ENCODE results near the gene OR52H1.

The OR52H1 gene

DNA sequence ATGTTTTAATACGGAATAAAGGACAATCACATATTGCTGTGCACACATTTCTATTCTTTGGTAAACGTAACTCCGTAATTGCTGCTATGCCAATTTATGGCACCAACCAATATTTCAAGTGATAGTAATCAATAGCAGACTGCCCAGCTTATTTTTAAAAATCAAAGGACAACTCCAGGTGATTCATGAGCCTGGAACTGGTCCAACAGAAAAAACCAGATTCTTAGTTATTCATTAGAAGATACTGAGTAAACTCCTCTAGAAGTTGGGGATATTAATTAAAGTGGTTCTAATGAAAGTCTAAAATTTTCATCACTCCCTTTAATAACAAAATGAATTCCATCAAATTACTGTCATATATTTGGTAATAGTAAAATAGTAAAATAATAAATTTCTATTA is 9.4 kb upstream of the OR52H1 start:
- 50% methylated on average over 2 of the region's 3 CpGs for WGBS (ENCODE audit: insufficient coverage)
- CTCF ChIA-PET: no interaction called here

DNA sequence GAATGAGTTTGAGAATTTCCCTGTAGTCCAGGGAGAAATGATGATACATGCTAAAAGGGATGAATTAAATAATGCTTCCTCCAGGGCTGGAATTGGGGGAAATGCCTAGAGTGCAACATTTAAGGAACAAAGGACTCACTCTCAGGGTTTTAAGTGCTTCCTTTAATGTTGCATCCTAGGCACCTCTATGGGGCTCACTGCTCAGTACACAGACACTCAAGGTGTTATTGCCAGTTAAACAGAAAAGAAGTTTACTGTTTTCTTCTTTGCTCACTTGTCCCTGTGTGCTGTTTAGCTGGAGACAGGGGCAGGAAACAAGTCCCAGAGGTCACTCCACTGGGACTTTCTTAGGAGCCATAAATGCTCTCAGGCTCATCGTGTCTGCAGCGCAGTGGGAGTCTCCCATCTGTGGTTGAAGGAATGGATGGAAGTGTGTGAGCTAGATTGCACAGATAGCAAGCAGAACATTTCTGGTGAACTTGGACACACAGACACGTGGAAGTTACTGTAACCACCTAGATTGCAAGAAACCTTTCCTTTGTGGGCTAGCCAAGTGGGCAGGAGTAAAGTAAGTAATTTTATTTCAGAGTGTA is 8.4 kb upstream of the OR52H1 start:
- no peak for DNase-seq
- peaks cover 0 to 2% (median 0%) of the 10 kb centered on the region in 5 experiments for H3K27me3 ChIP-seq (replicated peaks in 2 of 5; ENCODE audit: control insufficient read depth in 4 of 5, insufficient read depth in 5 of 5, low read length in 4 of 5)
- no peak overlapping the region for H3K4me3 ChIP-seq (ENCODE audit: control insufficient read depth in 1 of 7, extremely low read depth in 1 of 7, insufficient read depth in 4 of 7, low read depth in 2 of 7, low read length in 6 of 7)
- 82% methylated on average over 3 of the region's 3 CpGs for WGBS (ENCODE audit: insufficient coverage)
- H3K36me3 ChIP-seq (ENCODE audit: control insufficient read depth in 4 of 4, insufficient read depth in 4 of 4, low read length in 3 of 4): no peaks in the 10 kb centered on the region
- no peaks in the 10 kb centered on the region for H3K4me1 ChIP-seq (ENCODE audit: control extremely low read depth in 1 of 4, control insufficient read depth in 4 of 4, insufficient read depth in 4 of 4, low read length in 3 of 4)
- H3K9me3 ChIP-seq (ENCODE audit: control extremely low read depth in 1 of 5, control insufficient read depth in 4 of 5, insufficient read depth in 2 of 5, low read depth in 1 of 5, low read length in 4 of 5): no peaks in the 10 kb centered on the region
- CTCF ChIA-PET: no interaction called here
- POLR2A ChIA-PET: no interaction called here
- H3K27ac ChIP-seq (ENCODE audit: insufficient read depth in 1 of 2, low read depth in 1 of 2, low read length in 2 of 2, poor library complexity in 1 of 2, severe bottlenecking in 2 of 2): no peak overlapping the region

More for the DNA sequence above, 9.4 kb upstream of the OR52H1 start:
- H3K36me3 ChIP-seq (ENCODE audit: control insufficient read depth in 4 of 4, insufficient read depth in 4 of 4, low read length in 3 of 4): no peaks in the 10 kb centered on the region
- no peaks in the 10 kb centered on the region for H3K9me3 ChIP-seq (ENCODE audit: control extremely low read depth in 1 of 5, control insufficient read depth in 4 of 5, insufficient read depth in 2 of 5, low read depth in 1 of 5, low read length in 4 of 5)
- no peaks in the 10 kb centered on the region for H3K4me1 ChIP-seq (ENCODE audit: control extremely low read depth in 1 of 4, control insufficient read depth in 4 of 4, insufficient read depth in 4 of 4, low read length in 3 of 4)
- no peak overlapping the region for H3K4me3 ChIP-seq (ENCODE audit: control insufficient read depth in 1 of 7, extremely low read depth in 1 of 7, insufficient read depth in 4 of 7, low read depth in 2 of 7, low read length in 6 of 7)
- no peak for DNase-seq
- H3K27me3 ChIP-seq (replicated peaks in 2 of 5; ENCODE audit: control insufficient read depth in 4 of 5, insufficient read depth in 5 of 5, low read length in 4 of 5): peaks cover 0 to 2% (median 0%) of the 10 kb centered on the region in 5 experiments
- POLR2A ChIA-PET: no interaction called here
- no peak overlapping the region for H3K27ac ChIP-seq (ENCODE audit: insufficient read depth in 1 of 2, low read depth in 1 of 2, low read length in 2 of 2, poor library complexity in 1 of 2, severe bottlenecking in 2 of 2)

DNA sequence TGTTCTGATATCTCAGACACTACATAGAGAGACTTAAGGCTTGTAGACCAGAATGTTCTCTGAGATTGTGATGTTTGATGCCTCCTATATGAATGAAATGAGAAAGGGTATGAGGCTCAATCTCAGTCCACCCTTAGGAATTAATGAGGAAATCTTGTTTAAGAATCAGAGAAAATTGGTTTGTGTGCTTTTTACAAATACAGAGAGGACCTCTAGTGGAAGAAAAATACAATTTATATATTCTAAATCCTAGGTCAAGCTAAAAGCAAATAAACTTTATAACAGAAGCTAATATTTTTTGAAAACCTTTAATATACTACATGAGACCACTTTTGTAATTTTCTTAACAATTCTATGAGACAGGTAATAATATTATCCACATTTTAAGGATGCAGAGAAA is 5.0 kb upstream of the OR52H1 start:
- Histone ChIP-seq H3K27ac (ENCODE audit: insufficient read depth in 1 of 2, low read depth in 1 of 2, low read length in 2 of 2, poor library complexity in 1 of 2, severe bottlenecking in 2 of 2) (no peak overlapping the region), H3K9me3 (ENCODE audit: control extremely low read depth in 1 of 5, control insufficient read depth in 4 of 5, insufficient read depth in 2 of 5, low read depth in 1 of 5, low read length in 4 of 5) (no peaks in the 10 kb centered on the region), H3K36me3 (ENCODE audit: control insufficient read depth in 4 of 4, insufficient read depth in 4 of 4, low read length in 3 of 4) (no peaks in the 10 kb centered on the region), H3K4me1 (ENCODE audit: control extremely low read depth in 1 of 4, control insufficient read depth in 4 of 4, insufficient read depth in 4 of 4, low read length in 3 of 4) (no peaks in the 10 kb centered on the region), H3K4me3 (ENCODE audit: control insufficient read depth in 1 of 7, extremely low read depth in 1 of 7, insufficient read depth in 4 of 7, low read depth in 2 of 7, low read length in 6 of 7) (no peak overlapping the region), H3K27me3 (replicated peaks in 2 of 5; ENCODE audit: control insufficient read depth in 4 of 5, insufficient read depth in 5 of 5, low read length in 4 of 5) (peaks cover 0 to 2% (median 0%) of the 10 kb centered on the region in 5 experiments)
- POLR2A ChIA-PET: no interaction called here
- CTCF ChIA-PET: no interaction called here
- no peak for DNase-seq

DNA sequence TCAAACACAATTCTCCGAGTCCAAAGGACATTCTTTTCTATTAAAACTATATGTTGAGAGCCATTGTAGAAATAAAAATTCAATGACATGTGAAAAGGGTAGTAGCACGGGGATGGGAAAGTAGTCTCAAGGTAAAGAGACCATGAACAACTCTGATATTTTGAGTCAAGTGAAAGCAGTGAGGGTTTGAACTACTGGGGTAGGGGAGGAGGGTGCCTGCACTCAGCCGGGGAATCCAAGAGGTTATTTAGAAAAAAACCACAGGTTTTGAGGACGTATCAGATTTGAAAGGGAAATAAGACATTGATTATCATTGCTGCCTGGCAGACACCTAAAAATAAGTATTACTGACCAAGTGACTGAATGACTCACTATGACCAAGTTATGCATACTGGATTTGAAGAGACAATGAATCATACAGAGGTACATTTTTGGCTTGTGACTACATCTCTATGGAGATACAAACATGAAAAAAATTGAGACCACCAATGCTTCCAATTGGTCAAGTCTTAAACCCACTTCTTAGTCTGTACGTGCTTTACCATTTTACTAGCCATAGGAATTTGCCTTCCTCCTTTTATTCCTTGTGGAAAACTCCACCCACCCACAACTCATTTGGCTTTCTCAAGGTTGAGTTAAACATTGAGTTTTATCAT is 2.2 kb upstream of the OR52H1 start:
- Histone ChIP-seq H3K36me3 (ENCODE audit: control insufficient read depth in 4 of 4, insufficient read depth in 4 of 4, low read length in 3 of 4) (no peaks in the 10 kb centered on the region), H3K4me3 (ENCODE audit: control insufficient read depth in 1 of 7, extremely low read depth in 1 of 7, insufficient read depth in 4 of 7, low read depth in 2 of 7, low read length in 6 of 7) (no peak overlapping the region), H3K4me1 (ENCODE audit: control extremely low read depth in 1 of 4, control insufficient read depth in 4 of 4, insufficient read depth in 4 of 4, low read length in 3 of 4) (no peaks in the 10 kb centered on the region), H3K27me3 (replicated peaks in 2 of 5; ENCODE audit: control insufficient read depth in 4 of 5, insufficient read depth in 5 of 5, low read length in 4 of 5) (no peaks in the 10 kb centered on the region), H3K9me3 (ENCODE audit: control extremely low read depth in 1 of 5, control insufficient read depth in 4 of 5, insufficient read depth in 2 of 5, low read depth in 1 of 5, low read length in 4 of 5) (no peaks in the 10 kb centered on the region), H3K27ac (ENCODE audit: insufficient read depth in 1 of 2, low read depth in 1 of 2, low read length in 2 of 2, poor library complexity in 1 of 2, severe bottlenecking in 2 of 2) (no peak overlapping the region)
- POLR2A ChIA-PET: no interaction called here
- CTCF ChIA-PET: no interaction called here
- 70% methylated on average over 4 of the region's 5 CpGs for WGBS (ENCODE audit: insufficient coverage)
- DNase-seq: no peak

DNA sequence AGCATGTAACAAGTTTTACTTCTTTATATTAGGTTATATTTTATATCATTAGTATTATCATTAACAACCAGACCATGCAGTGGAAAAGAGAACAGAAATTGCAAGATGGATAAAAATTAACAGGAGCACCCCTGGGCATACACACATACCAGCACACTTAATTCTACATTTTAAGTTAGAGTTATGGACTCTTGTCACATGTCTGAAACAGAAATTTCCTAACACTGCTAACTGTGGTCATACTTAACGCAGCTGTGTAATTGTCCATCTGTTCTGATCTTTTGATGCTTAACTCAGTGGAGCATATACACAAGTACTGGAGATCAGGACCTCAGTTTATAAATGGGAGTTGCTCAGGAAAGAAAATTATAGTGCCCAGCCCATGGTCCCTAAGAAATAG is 358 bp downstream of the OR52H1 start:
- ChIA-PET POLR2A (interaction anchor here (1.1 kb wide), 1 partner anchor 9 kb away, joined by 3 read pairs; no protein-coding TSS in a partner anchor), CTCF (no interaction called here)
- peaks cover 0 to 1% (median 0%) of the 10 kb centered on the region in 5 experiments for H3K9me3 ChIP-seq (ENCODE audit: control extremely low read depth in 1 of 5, control insufficient read depth in 4 of 5, insufficient read depth in 2 of 5, low read depth in 1 of 5, low read length in 4 of 5)
- WGBS (ENCODE audit: insufficient coverage): 100% methylated on average over 1 of the region's 1 CpG
- no peaks in the 10 kb centered on the region for H3K27me3 ChIP-seq (replicated peaks in 2 of 5; ENCODE audit: control insufficient read depth in 4 of 5, insufficient read depth in 5 of 5, low read length in 4 of 5)
- no peaks in the 10 kb centered on the region for H3K4me1 ChIP-seq (ENCODE audit: control extremely low read depth in 1 of 4, control insufficient read depth in 4 of 4, insufficient read depth in 4 of 4, low read length in 3 of 4)
- no peak overlapping the region for H3K4me3 ChIP-seq (ENCODE audit: control insufficient read depth in 1 of 7, extremely low read depth in 1 of 7, insufficient read depth in 4 of 7, low read depth in 2 of 7, low read length in 6 of 7)
- H3K27ac ChIP-seq (ENCODE audit: insufficient read depth in 1 of 2, low read depth in 1 of 2, low read length in 2 of 2, poor library complexity in 1 of 2, severe bottlenecking in 2 of 2): no peak overlapping the region
- no peak for DNase-seq
- no peaks in the 10 kb centered on the region for H3K36me3 ChIP-seq (ENCODE audit: control insufficient read depth in 4 of 4, insufficient read depth in 4 of 4, low read length in 3 of 4)

DNA sequence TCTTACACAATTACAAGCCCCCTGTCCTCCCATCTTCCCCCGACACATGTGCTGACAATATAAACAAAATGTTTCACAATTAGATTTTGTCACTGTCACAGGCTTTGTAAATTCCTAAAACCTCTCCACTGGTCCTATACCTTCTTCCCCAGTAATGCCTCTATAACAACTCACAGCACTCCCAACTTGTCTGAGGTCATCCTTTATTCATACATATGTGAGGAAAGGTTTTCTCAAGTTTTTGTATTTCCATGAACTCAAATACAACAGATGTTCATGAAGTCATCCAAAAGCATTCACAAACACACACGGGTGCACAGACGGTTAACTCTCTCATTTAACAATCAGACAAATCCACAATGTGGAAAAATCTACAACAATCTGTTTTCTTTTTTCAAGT is 1.9 kb downstream of the OR52H1 start:
- DNase-seq: no peak
- peaks cover 0 to 1% (median 0%) of the 10 kb centered on the region in 5 experiments for H3K9me3 ChIP-seq (ENCODE audit: control extremely low read depth in 1 of 5, control insufficient read depth in 4 of 5, insufficient read depth in 2 of 5, low read depth in 1 of 5, low read length in 4 of 5)
- H3K36me3 ChIP-seq (ENCODE audit: control insufficient read depth in 4 of 4, insufficient read depth in 4 of 4, low read length in 3 of 4): no peaks in the 10 kb centered on the region
- 100% methylated on average over 2 of the region's 3 CpGs for WGBS (ENCODE audit: insufficient coverage)
- ChIA-PET CTCF (no interaction called here), POLR2A (no interaction called here)
- no peak overlapping the region for H3K4me3 ChIP-seq (ENCODE audit: control insufficient read depth in 1 of 7, extremely low read depth in 1 of 7, insufficient read depth in 4 of 7, low read depth in 2 of 7, low read length in 6 of 7)
- no peak overlapping the region for H3K27ac ChIP-seq (ENCODE audit: insufficient read depth in 1 of 2, low read depth in 1 of 2, low read length in 2 of 2, poor library complexity in 1 of 2, severe bottlenecking in 2 of 2)
- H3K27me3 ChIP-seq (replicated peaks in 2 of 5; ENCODE audit: control insufficient read depth in 4 of 5, insufficient read depth in 5 of 5, low read length in 4 of 5): no peaks in the 10 kb centered on the region
- H3K4me1 ChIP-seq (ENCODE audit: control extremely low read depth in 1 of 4, control insufficient read depth in 4 of 4, insufficient read depth in 4 of 4, low read length in 3 of 4): no peaks in the 10 kb centered on the region

DNA sequence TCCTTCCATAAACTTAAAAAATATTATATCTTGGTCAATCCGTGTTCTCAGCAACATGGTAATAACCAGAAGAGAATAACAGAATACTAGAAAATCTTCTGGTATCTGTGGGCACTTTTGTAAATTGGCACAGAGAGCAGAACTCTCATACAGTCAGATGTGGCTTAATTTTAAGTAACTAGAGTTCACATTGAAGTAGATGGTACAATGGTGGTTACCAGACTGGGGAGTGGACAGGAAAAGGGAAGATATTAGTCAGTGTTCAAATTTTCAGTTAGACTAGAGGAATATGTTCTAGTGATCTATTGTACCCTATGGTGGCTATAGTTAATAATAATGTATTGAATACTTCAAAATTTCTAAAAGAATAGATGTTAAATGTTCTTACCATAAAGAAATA is 6.9 kb downstream of the OR52H1 start:
- Histone ChIP-seq H3K4me1 (ENCODE audit: control extremely low read depth in 1 of 4, control insufficient read depth in 4 of 4, insufficient read depth in 4 of 4, low read length in 3 of 4) (no peaks in the 10 kb centered on the region), H3K4me3 (ENCODE audit: control insufficient read depth in 1 of 7, extremely low read depth in 1 of 7, insufficient read depth in 4 of 7, low read depth in 2 of 7, low read length in 6 of 7) (no peak overlapping the region), H3K36me3 (ENCODE audit: control insufficient read depth in 4 of 4, insufficient read depth in 4 of 4, low read length in 3 of 4) (no peaks in the 10 kb centered on the region), H3K27ac (ENCODE audit: insufficient read depth in 1 of 2, low read depth in 1 of 2, low read length in 2 of 2, poor library complexity in 1 of 2, severe bottlenecking in 2 of 2) (no peak overlapping the region), H3K9me3 (ENCODE audit: control extremely low read depth in 1 of 5, control insufficient read depth in 4 of 5, insufficient read depth in 2 of 5, low read depth in 1 of 5, low read length in 4 of 5) (peaks cover 0 to 4% (median 0%) of the 10 kb centered on the region in 5 experiments), H3K27me3 (replicated peaks in 2 of 5; ENCODE audit: control insufficient read depth in 4 of 5, insufficient read depth in 5 of 5, low read length in 4 of 5) (no peaks in the 10 kb centered on the region)
- POLR2A ChIA-PET: no interaction called here
- DNase-seq: no peak
- CTCF ChIA-PET: no interaction called here
- no CpG with 5 or more reads among the region's 1 CpG for WGBS (ENCODE audit: insufficient coverage)

All from common myeloid progenitor, CD34-positive (primary cell).